Chondrocyte (in vitro differentiated cells): Measurements from ENCODE around the gene TRIM10. TPM values are rescaled to one million over a fixed set of nuclear protein-coding genes. Genes with fewer than 3 reads are reported as not detected.
"Not testable (repeated sequence)": the region's sequence is repeated elsewhere in the genome, so short reads cannot be mapped to it uniquely, and the experiment has no call there.

Source experiments
- DNase-seq: peaks from one replicate; pipeline ENCODE4 v3.0.0; 2021; ENCODE audit warnings: mixed read lengths, low spot score
- H3K27ac Mint-ChIP-seq: one replicate; pipeline ENCODE4 v1.8.0; 2021; ENCODE audit warnings: mild to moderate bottlenecking, moderate library complexity, mixed read lengths; ENCODE audit not compliant: unreplicated experiment
- H3K27me3 Mint-ChIP-seq: 2 replicates; pipeline ENCODE4 v1.8.0; 2021; ENCODE audit warnings: low read depth, mixed read lengths
- H3K36me3 Mint-ChIP-seq: 2 replicates; pipeline ENCODE4 v1.8.0; 2021; ENCODE audit warnings: low read depth, mixed read lengths
- H3K4me1 Mint-ChIP-seq: 2 replicates; pipeline ENCODE4 v1.8.0; 2021; ENCODE audit warnings: low read depth, mild to moderate bottlenecking, mixed read lengths
- H3K4me3 Mint-ChIP-seq: one replicate; pipeline ENCODE4 v1.8.0; 2021; ENCODE audit warnings: mild to moderate bottlenecking, moderate library complexity, mixed read lengths; ENCODE audit not compliant: unreplicated experiment
- H3K9me3 Mint-ChIP-seq: 2 replicates; pipeline ENCODE4 v1.8.0; 2021; ENCODE audit warnings: low read depth, mixed read lengths
- CTCF ChIP-seq: fragments of 200-600 bp; sonication (generic); IDR thresholded peaks from 2 replicates; pipeline ENCODE4 v1.5.0; 2021; ENCODE audit warnings: antibody characterized with exemption, mild to moderate bottlenecking, moderate library complexity
- total RNA-seq: library from RNA; stranded (reverse); gene quantifications from 3 replicates; pipeline ENCODE4 v1.2.1, GENCODE V29; 2021

Gene TRIM10
- total RNA-seq, 1 donor from 2014 or later, result not detected

DNA sequence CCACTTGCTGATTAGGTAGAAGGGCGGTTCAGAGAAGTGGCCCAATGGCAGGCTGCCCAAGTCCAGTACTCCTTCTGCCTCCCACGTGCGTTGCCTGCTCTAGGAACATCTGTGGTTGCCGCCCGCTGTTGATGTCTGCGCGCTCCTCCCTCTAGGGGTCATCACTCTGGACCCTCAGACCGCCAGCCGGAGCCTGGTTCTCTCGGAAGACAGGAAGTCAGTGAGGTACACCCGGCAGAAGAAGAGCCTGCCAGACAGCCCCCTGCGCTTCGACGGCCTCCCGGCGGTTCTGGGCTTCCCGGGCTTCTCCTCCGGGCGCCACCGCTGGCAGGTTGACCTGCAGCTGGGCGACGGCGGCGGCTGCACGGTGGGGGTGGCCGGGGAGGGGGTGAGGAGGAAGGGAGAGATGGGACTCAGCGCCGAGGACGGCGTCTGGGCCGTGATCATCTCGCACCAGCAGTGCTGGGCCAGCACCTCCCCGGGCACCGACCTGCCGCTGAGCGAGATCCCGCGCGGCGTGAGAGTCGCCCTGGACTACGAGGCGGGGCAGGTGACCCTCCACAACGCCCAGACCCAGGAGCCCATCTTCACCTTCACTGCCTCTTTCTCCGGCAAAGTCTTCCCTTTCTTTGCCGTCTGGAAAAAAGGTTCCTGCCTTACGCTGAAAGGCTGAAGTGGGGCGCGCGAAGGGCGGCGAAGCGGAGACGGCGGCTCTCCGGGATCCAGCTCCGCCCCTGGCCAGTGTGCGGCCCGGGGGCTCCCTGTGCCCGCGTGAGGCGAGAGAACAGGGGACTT, 10.9 kb upstream of the TRIM10 start:
- H3K4me1 Mint-ChIP-seq, result peaks cover 7% of the 10 kb centered on the region
- no peaks in the 10 kb centered on the region for H3K9me3 Mint-ChIP-seq
- no peak for DNase-seq
- H3K4me3 Mint-ChIP-seq, result no peak overlapping the region
- TF ChIP-seq CTCF, result no peak
- H3K27me3 Mint-ChIP-seq, result peaks cover 60% of the 10 kb centered on the region
- no peak overlapping the region for H3K27ac Mint-ChIP-seq
- H3K36me3 Mint-ChIP-seq, result no peaks in the 10 kb centered on the region

DNA sequence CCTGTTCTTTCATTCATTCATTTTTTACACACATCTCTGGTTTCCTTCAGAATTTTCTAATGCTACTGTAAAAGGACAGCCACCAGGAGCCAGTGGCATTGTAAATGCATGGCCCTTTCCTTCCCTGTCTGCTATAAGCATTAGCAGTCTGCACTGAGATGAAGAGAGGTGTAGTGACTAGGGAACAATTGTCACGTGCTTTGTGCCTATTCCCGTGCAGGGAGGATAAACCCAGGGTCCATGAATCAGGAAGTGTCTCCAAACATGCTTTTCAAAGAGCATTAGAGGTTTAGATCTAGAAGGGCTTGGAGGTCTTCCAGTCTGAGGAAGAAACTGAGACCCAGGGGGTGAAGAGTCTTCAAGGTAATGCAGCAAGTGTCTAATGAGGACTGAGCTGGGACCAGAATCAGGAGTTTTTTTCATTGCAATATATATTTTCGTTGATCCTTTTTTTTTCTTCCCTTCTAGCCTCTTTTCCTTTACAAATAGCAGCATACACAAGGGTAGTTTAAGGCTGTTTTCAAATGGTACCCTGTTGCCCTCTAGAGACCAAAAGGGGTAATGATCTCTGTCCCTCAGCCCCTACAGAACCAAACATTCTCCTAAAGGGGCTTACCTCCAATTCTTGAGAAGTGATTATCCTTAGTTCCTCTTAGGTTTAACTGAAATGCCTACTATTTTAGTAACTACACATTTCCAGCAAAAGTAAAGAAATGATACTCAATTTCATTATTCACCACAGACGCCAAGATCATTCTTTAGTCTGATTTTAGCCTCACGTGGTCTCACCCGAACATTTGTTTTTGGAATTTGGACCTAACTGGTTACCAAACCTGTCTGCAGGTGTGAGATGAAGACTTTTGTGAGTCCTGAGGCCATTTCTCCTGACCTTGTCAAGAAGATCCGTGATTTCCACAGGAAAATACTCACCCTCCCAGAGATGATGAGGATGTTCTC, 8.9 kb upstream of the TRIM10 start:
- H3K27me3 Mint-ChIP-seq, result peaks cover 45% of the 10 kb centered on the region
- TF ChIP-seq CTCF, result peak; percentile 91
- no peak overlapping the region for H3K4me3 Mint-ChIP-seq
- H3K4me1 Mint-ChIP-seq, result peaks cover 7% of the 10 kb centered on the region
- no peak overlapping the region for H3K27ac Mint-ChIP-seq
- no peak for DNase-seq
- no peaks in the 10 kb centered on the region for H3K36me3 Mint-ChIP-seq
- H3K9me3 Mint-ChIP-seq, result peaks cover 3% of the 10 kb centered on the region

GRCh38 chr6:30168741-30169140, 7.7 kb upstream of the TRIM10 start:
- DNase-seq, result no peak
- Mint-ChIP-seq H3K27me3 (peaks cover 42% of the 10 kb centered on the region), H3K27ac (no peak overlapping the region), H3K9me3 (peaks cover 3% of the 10 kb centered on the region), H3K4me1 (peaks cover 7% of the 10 kb centered on the region), H3K36me3 (no peaks in the 10 kb centered on the region), H3K4me3 (no peak overlapping the region)
- no peak for TF ChIP-seq CTCF

- TF ChIP-seq CTCF, result no peak
These were observed 6.1 kb upstream of the TRIM10 start for GRCh38 chr6:30167101-30167500.

GRCh38 chr6:30165238-30165637, 4.2 kb upstream of the TRIM10 start:
- H3K27me3 Mint-ChIP-seq, result peaks cover 22% of the 10 kb centered on the region
- not testable (repeated sequence) for H3K4me3 Mint-ChIP-seq, H3K36me3 Mint-ChIP-seq, H3K9me3 Mint-ChIP-seq, DNase-seq, H3K27ac Mint-ChIP-seq, H3K4me1 Mint-ChIP-seq

More at GRCh38 chr6:30167101-30167500, 6.1 kb upstream of the TRIM10 start:
- DNase-seq, result no peak
- Mint-ChIP-seq H3K4me3 (no peak overlapping the region), H3K27me3 (peaks cover 35% of the 10 kb centered on the region), H3K9me3 (peaks cover 3% of the 10 kb centered on the region), H3K27ac (no peak overlapping the region), H3K4me1 (peaks cover 7% of the 10 kb centered on the region), H3K36me3 (no peaks in the 10 kb centered on the region)
